ENCODE data around the gene GLB1L.

Gene GLB1L

GRCh38 chr2:219245899-219246230 lies 621 bp upstream of the GLB1L start:
- H3K27ac Mint-ChIP-seq, result peak overlapping the region; percentile 95
- H3K27me3 Mint-ChIP-seq, result no peaks in the 10 kb centered on the region
- no peaks in the 10 kb centered on the region for H3K9me3 Mint-ChIP-seq
- peak overlapping the region; percentile 92 for H3K4me3 Mint-ChIP-seq
- H3K4me1 Mint-ChIP-seq, result peaks cover 79% of the 10 kb centered on the region
- no peak for DNase-seq
- peaks cover 49% of the 10 kb centered on the region for H3K36me3 Mint-ChIP-seq
- CTCF ChIA-PET, result interaction anchor here (1.8 to 2.8 kb wide), 3 partner anchors 40 to 74 kb away, joined by 4 to 20 read pairs (median 6); partner anchors contain the start of gene ZFAND2B

GRCh38 chr2:219244789-219245147 lies 476 bp downstream of the GLB1L start:
- H3K9me3 Mint-ChIP-seq, result no peaks in the 10 kb centered on the region
- no peak for DNase-seq
- H3K36me3 Mint-ChIP-seq, result peaks cover 38% of the 10 kb centered on the region
- peaks cover 68% of the 10 kb centered on the region for H3K4me1 Mint-ChIP-seq
- H3K27ac Mint-ChIP-seq, result peak overlapping the region; percentile 95
- peak overlapping the region; percentile 92 for H3K4me3 Mint-ChIP-seq
- H3K27me3 Mint-ChIP-seq, result no peaks in the 10 kb centered on the region
- CTCF ChIA-PET, result interaction anchor here (1.0 to 2.8 kb wide), 7 partner anchors 9 to 73 kb away, joined by 3 to 20 read pairs (median 4); partner anchors contain the start of genes TUBA4A and ZFAND2B

- no peaks in the 10 kb centered on the region for H3K9me3 Mint-ChIP-seq
- DNase-seq, result no peak
- H3K4me3 Mint-ChIP-seq, result peak overlapping the region; percentile 43
- H3K27me3 Mint-ChIP-seq, result no peaks in the 10 kb centered on the region
- CTCF ChIA-PET, result interaction anchor here (2.8 kb wide), 1 partner anchor 52 kb away, joined by 20 read pairs; no protein-coding TSS in a partner anchor
- H3K36me3 Mint-ChIP-seq, result peaks cover 28% of the 10 kb centered on the region
- H3K4me1 Mint-ChIP-seq, result peaks cover 54% of the 10 kb centered on the region
- H3K27ac Mint-ChIP-seq, result peak overlapping the region; percentile 68
Observed at GRCh38 chr2:219243291-219243761, 1.9 kb downstream of the GLB1L start.

- CTCF ChIA-PET, result no interaction called here
- no peaks in the 10 kb centered on the region for H3K9me3 Mint-ChIP-seq
- no peak overlapping the region for H3K27ac Mint-ChIP-seq
- no peaks in the 10 kb centered on the region for H3K27me3 Mint-ChIP-seq
- H3K4me3 Mint-ChIP-seq, result no peak overlapping the region
- H3K4me1 Mint-ChIP-seq, result peaks cover 36% of the 10 kb centered on the region
- H3K36me3 Mint-ChIP-seq, result peaks cover 70% of the 10 kb centered on the region
- no peak for DNase-seq
Observed at GRCh38 chr2:219234331-219234730, 10.9 kb downstream of the GLB1L start.

GRCh38 chr2:219230059-219230540 lies 15.1 kb downstream of the GLB1L start:
- H3K27me3 Mint-ChIP-seq, result no peaks in the 10 kb centered on the region
- H3K27ac Mint-ChIP-seq, result peak overlapping the region; percentile 100
- no peaks in the 10 kb centered on the region for H3K9me3 Mint-ChIP-seq
- peak; percentile 69 for DNase-seq
- peaks cover 71% of the 10 kb centered on the region for H3K36me3 Mint-ChIP-seq
- CTCF ChIA-PET, result interaction anchor here (0.8 to 2.0 kb wide), 5 partner anchors 15 to 71 kb away, joined by 4 to 12 read pairs (median 5); partner anchors contain the start of genes DNAJB2, GLB1L and STK16
- H3K4me1 Mint-ChIP-seq, result peaks cover 57% of the 10 kb centered on the region
- H3K4me3 Mint-ChIP-seq, result peak overlapping the region; percentile 95

DNA sequence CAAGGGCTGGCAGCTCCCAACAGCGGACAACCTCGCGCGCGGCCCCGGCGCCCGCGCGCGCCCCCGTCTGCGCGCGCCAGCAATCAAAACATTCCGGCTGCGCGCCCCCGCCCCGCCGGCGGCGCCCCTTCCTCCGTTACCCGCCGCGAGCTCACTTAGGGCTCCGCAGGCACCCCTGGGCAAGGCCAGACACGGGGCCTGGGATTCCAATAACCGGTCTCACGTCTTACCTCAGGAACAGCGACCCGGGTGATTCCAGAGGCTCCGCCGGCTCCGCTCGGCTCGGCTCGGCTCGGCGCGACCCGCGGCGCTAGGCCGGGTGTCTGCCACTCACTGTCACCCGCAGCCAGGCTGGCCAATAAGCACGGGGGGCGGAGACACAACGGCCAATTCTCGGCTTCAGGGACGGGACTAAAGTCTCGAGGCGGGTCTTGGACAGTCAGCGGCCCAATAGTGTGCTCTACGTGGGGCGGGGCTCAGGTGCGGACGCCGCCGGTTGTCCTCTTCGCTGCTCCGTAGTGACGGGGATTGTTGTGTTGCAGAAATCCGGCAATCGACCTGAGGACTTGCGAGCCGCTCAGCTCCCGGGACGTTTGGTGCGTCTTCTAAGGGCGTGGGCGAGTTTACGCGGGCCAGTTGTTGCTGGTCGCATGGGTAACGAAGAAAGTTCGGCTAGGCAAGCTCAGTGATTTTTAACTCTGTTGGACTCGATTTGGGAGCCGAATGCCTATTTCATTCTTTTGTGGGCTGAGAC lies 15.8 kb downstream of the GLB1L start, which contains the start of the genes ANKZF1 and ATG9A:
ANKZF1 (plus strand) TSS at position 502 of the 754 bp plus-strand sequence. CDS start 452 bp downstream, outside the sequence.
ATG9A (minus strand) TSS at position 332 of the 754 bp plus-strand sequence. CDS start 1,612 bp downstream, outside the sequence.
- no peaks in the 10 kb centered on the region for H3K9me3 Mint-ChIP-seq
- H3K36me3 Mint-ChIP-seq, result peaks cover 74% of the 10 kb centered on the region
- peak within 1 kb of the TSS; percentile 95 for H3K4me3 Mint-ChIP-seq
- H3K27me3 Mint-ChIP-seq, result no peaks in the 10 kb centered on the region
- H3K27ac Mint-ChIP-seq, result peak within 1 kb of the TSS; percentile 100
- CTCF ChIA-PET, result interaction anchor here (1.1 to 2.0 kb wide), 5 partner anchors 22 to 70 kb away, joined by 4 to 12 read pairs (median 5); partner anchors contain the start of gene DNAJB2
- peaks cover 54% of the 10 kb centered on the region for H3K4me1 Mint-ChIP-seq
- peak; percentile 100 for DNase-seq

DNA sequence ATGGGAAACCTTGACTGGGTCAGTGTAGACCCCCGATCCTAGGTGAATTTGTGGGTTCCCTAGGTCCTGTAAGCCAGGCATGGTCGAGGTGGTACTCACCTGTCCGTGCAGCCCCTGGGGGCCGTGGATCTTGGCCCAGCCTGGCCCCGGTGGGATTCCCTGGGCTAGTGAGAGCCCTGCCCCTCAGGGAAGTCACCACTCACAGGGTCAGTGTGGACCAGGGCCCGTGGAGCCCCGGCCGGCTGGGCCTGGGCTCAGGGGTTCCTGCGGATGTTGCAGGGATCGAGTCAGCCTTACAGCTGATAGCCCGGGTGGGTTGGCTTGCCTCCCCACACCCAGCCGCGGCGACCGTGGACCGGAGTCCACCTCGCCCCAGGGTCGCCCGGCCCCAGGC lies 16.3 kb downstream of the GLB1L start:
- Mint-ChIP-seq H3K4me3 (peak overlapping the region; percentile 95), H3K36me3 (peaks cover 74% of the 10 kb centered on the region), H3K27ac (peak overlapping the region; percentile 86), H3K4me1 (peaks cover 52% of the 10 kb centered on the region), H3K27me3 (no peaks in the 10 kb centered on the region), H3K9me3 (no peaks in the 10 kb centered on the region)
- no peak for DNase-seq
- CTCF ChIA-PET, result interaction anchor here (1.1 to 2.0 kb wide), 4 partner anchors 23 to 71 kb away, joined by 4 to 12 read pairs (median 5); partner anchors contain the start of gene DNAJB2

DNA sequence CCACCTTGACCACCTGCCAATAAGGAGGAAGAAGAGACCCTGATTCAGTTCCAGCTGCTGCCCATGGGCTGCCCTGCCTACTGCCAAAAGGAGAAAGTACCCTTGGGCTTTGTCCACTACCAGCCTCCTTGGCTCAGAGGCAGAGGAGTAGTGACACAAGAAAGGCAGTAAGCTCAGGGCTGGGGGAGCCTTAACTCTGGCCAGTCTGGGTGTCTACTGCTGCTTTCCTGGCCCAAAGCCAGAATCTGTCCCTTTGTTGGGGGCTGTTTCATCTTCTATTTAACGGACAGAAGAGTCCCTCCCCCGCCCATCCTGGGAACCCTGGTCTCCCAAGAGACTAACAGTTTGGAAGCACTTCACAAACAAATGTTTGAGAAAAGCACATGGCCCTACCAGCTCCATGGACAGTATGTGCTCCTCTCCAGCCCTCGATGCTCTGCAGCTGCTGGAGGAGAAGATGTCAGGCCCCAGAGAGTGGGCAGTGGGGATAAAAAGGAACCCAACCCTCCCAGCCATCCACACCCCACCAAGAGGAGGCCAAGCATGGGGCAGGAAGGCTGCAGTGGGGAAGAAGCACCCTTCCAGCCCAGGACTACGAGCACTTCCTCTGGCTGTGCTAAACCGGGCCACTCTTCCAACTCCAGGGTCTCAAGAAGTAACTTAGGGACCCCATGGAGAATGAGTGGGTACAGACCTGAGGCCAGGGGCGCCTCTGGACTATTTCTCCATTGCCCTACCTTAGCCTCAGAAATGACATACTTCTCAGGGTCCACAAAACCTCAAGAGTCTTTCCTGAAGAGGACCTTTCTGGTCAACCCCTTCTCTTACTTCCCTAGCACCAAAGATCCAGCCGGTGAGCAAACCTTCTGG lies 17.0 kb downstream of the GLB1L start:
- CTCF ChIA-PET, result interaction anchor here (1.1 to 1.4 kb wide), 3 partner anchors 51 to 71 kb away, joined by 4 to 8 read pairs (median 5); partner anchors contain the start of gene DNAJB2
- peak overlapping the region; percentile 86 for H3K27ac Mint-ChIP-seq
- H3K9me3 Mint-ChIP-seq, result no peaks in the 10 kb centered on the region
- H3K27me3 Mint-ChIP-seq, result no peaks in the 10 kb centered on the region
- H3K4me3 Mint-ChIP-seq, result peak overlapping the region; percentile 95
- no peak for DNase-seq
- peaks cover 73% of the 10 kb centered on the region for H3K36me3 Mint-ChIP-seq
- H3K4me1 Mint-ChIP-seq, result peaks cover 48% of the 10 kb centered on the region

GRCh38 chr2:219225350-219225749 lies 19.9 kb downstream of the GLB1L start:
- H3K4me3 Mint-ChIP-seq, result no peak overlapping the region
- no peaks in the 10 kb centered on the region for H3K9me3 Mint-ChIP-seq
- no peak for DNase-seq
- H3K27me3 Mint-ChIP-seq, result no peaks in the 10 kb centered on the region
- peak overlapping the region; percentile 24 for H3K27ac Mint-ChIP-seq
- peaks cover 66% of the 10 kb centered on the region for H3K36me3 Mint-ChIP-seq
- CTCF ChIA-PET, result no interaction called here
- peaks cover 25% of the 10 kb centered on the region for H3K4me1 Mint-ChIP-seq

- H3K4me1 Mint-ChIP-seq, result peaks cover 28% of the 10 kb centered on the region
- CTCF ChIA-PET, result interaction anchor here (0.7 kb wide), 1 partner anchor 7 kb away, joined by 3 read pairs; no protein-coding TSS in a partner anchor
- no peak overlapping the region for H3K4me3 Mint-ChIP-seq
- H3K9me3 Mint-ChIP-seq, result no peaks in the 10 kb centered on the region
- no peaks in the 10 kb centered on the region for H3K27me3 Mint-ChIP-seq
- peaks cover 61% of the 10 kb centered on the region for H3K36me3 Mint-ChIP-seq
- no peak for DNase-seq
- no peak overlapping the region for H3K27ac Mint-ChIP-seq
Observed at GRCh38 chr2:219223831-219224610, 21.2 kb downstream of the GLB1L start.

GRCh38 chr2:219221957-219222518 lies 23.2 kb downstream of the GLB1L start:
- Mint-ChIP-seq H3K36me3 (peaks cover 52% of the 10 kb centered on the region), H3K27me3 (no peaks in the 10 kb centered on the region), H3K27ac (no peak overlapping the region), H3K4me3 (no peak overlapping the region), H3K9me3 (no peaks in the 10 kb centered on the region), H3K4me1 (peaks cover 25% of the 10 kb centered on the region)
- CTCF ChIA-PET, result interaction anchor here (0.9 kb wide), 1 partner anchor 11 kb away, joined by 3 read pairs; no protein-coding TSS in a partner anchor
- no peak for DNase-seq

GRCh38 chr2:219220652-219221402 lies 24.4 kb downstream of the GLB1L start:
- no peaks in the 10 kb centered on the region for H3K27me3 Mint-ChIP-seq
- H3K9me3 Mint-ChIP-seq, result no peaks in the 10 kb centered on the region
- no peak overlapping the region for H3K4me3 Mint-ChIP-seq
- H3K36me3 Mint-ChIP-seq, result peaks cover 51% of the 10 kb centered on the region
- DNase-seq, result no peak
- CTCF ChIA-PET, result interaction anchor here (1.8 kb wide), 1 partner anchor 75 kb away, joined by 7 read pairs; no protein-coding TSS in a partner anchor
- H3K4me1 Mint-ChIP-seq, result peaks cover 31% of the 10 kb centered on the region
- H3K27ac Mint-ChIP-seq, result no peak overlapping the region

All from activated naive CD4-positive, alpha-beta T cell treated with anti-CD3 and anti-CD28 coated beads, Interleukin-2, amount 10 ng/mL, durations not matched to agents 7 days and 5 days (primary cell).